Nephron progenitor cell (in vitro differentiated cells): ENCODE results near the gene HIP1R.

ENCODE experiments used
- DNase-seq: peaks from one replicate; pipeline ENCODE4 v3.0.0; 2021
- H3K27ac Mint-ChIP-seq: 2 replicates; pipeline ENCODE4 v1.8.0; 2021; ENCODE audit warnings: mild to moderate bottlenecking, moderate library complexity, mixed read lengths
- H3K27me3 Mint-ChIP-seq: 2 replicates; pipeline ENCODE4 v1.8.0; 2021; ENCODE audit warnings: mild to moderate bottlenecking, low read depth, mixed read lengths; ENCODE audit not compliant: poor library complexity
- H3K36me3 Mint-ChIP-seq: 2 replicates; pipeline ENCODE4 v1.8.0; 2021; ENCODE audit warnings: low read depth, mixed read lengths
- H3K4me1 Mint-ChIP-seq: 2 replicates; pipeline ENCODE4 v1.8.0; 2021; ENCODE audit warnings: mixed read lengths
- H3K4me3 Mint-ChIP-seq: 2 replicates; pipeline ENCODE4 v1.8.0; 2021; ENCODE audit warnings: mild to moderate bottlenecking, moderate library complexity, mixed read lengths
- H3K9me3 Mint-ChIP-seq: 2 replicates; pipeline ENCODE4 v1.8.0; 2021; ENCODE audit warnings: mild to moderate bottlenecking, moderate library complexity, mixed read lengths
- CTCF ChIP-seq: fragments of 200-600 bp; sonication (generic); IDR thresholded peaks from 2 replicates; pipeline ENCODE4 v1.5.0; 2021; ENCODE audit warnings: antibody characterized with exemption

Gene HIP1R

GRCh38 chr12:122861587-122861970 lies 26.3 kb downstream of the HIP1R start:
- Mint-ChIP-seq H3K4me1 (peaks cover 19% of the 10 kb centered on the region), H3K27me3 (no peaks in the 10 kb centered on the region), H3K27ac (no peak overlapping the region), H3K9me3 (no peaks in the 10 kb centered on the region), H3K4me3 (no peak overlapping the region), H3K36me3 (peaks cover 8% of the 10 kb centered on the region)
- no peak for TF ChIP-seq CTCF
- DNase-seq, result no peak

- TF ChIP-seq CTCF, result no peak
- no peak for DNase-seq
- no peaks in the 10 kb centered on the region for H3K27me3 Mint-ChIP-seq
- H3K4me3 Mint-ChIP-seq, result no peak overlapping the region
- peaks cover 16% of the 10 kb centered on the region for H3K4me1 Mint-ChIP-seq
- peaks cover 6% of the 10 kb centered on the region for H3K36me3 Mint-ChIP-seq
- H3K27ac Mint-ChIP-seq, result no peak overlapping the region
- H3K9me3 Mint-ChIP-seq, result no peaks in the 10 kb centered on the region
Measured at GRCh38 chr12:122862110-122862634, 26.9 kb downstream of the HIP1R start.

- H3K4me1 Mint-ChIP-seq, result peaks cover 14% of the 10 kb centered on the region
- no peaks in the 10 kb centered on the region for H3K9me3 Mint-ChIP-seq
- H3K4me3 Mint-ChIP-seq, result no peak overlapping the region
- no peaks in the 10 kb centered on the region for H3K27me3 Mint-ChIP-seq
- peak overlapping the region; percentile 64 for H3K27ac Mint-ChIP-seq
- DNase-seq, result no peak
- peaks cover 4% of the 10 kb centered on the region for H3K36me3 Mint-ChIP-seq
- no peak for TF ChIP-seq CTCF
Measured at GRCh38 chr12:122862872-122863701, 27.8 kb downstream of the HIP1R start.

GRCh38 chr12:122864894-122865253 lies 29.6 kb downstream of the HIP1R start:
- Mint-ChIP-seq H3K27me3 (no peaks in the 10 kb centered on the region), H3K27ac (no peak overlapping the region), H3K4me1 (peaks cover 14% of the 10 kb centered on the region), H3K36me3 (peaks cover 19% of the 10 kb centered on the region), H3K9me3 (no peaks in the 10 kb centered on the region), H3K4me3 (no peak overlapping the region)
- no peak for DNase-seq
- no peak for TF ChIP-seq CTCF

GRCh38 chr12:122865268-122866231 lies 30.3 kb downstream of the HIP1R start:
- Mint-ChIP-seq H3K27me3 (no peaks in the 10 kb centered on the region), H3K4me3 (no peak overlapping the region), H3K27ac (no peak overlapping the region), H3K36me3 (peaks cover 26% of the 10 kb centered on the region), H3K9me3 (no peaks in the 10 kb centered on the region), H3K4me1 (peaks cover 14% of the 10 kb centered on the region)
- no peak for DNase-seq
- TF ChIP-seq CTCF, result peak; percentile 30
